ENCODE data around the gene SEC22C.

SEC22C gene

DNA sequence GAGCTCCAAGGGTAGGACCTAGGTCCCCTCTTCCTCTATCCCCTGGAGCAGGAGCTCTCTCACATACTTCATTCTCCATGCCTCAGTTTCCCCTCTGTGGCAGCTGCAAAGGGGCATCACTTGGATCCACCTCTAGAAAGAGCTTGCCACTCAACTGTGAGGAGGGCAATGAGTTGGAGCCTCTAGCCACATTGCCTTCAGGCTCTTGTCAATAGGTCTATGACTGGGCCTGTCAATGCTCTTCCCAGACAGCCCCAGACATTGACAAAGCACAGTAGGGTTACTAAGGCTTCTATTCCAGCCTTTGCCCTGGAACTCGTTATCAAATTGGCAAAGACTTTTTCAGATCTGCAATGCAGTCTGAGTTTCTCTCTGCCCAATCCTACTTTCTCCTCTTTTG, 83.7 kb downstream of the SEC22C start:
- no peak for DNase-seq (ENCODE audit: low read depth in 2 of 2)
